ENCODE data around the gene TBC1D25.
"Not testable (repeated sequence)": the region's sequence is repeated elsewhere in the genome, so short reads cannot be mapped to it uniquely, and the experiment has no call there.

The TBC1D25 gene

DNA sequence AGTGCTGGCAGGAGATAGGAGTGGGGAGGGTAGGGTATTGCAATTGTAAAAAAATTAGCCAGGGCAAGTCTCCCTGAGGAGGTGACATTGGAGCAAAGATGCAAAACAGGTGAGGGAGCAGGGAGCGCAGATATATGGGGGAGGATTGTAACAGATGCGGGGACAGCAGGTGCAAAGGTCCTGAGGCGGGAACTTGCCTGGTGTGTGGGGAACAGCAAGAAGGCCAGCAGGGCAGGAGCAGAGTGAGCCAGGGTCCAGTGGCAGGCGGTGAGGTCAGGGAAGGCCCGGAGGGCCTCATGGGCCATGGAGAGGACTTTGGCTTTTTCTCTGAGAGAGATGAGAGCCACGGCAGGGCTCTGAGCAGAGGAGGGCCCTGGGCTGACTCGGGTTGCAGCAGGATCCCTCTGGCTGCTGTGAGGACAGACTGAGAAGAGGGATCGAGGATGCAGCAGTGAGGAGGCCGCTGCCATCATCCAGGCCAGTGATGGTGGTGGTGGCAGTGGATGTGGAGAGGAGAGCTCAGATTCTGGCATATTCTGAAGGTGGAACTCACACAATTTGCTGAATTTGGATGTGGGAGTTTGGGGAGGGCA is 24.6 kb upstream of the TBC1D25 start:
- H3K27me3 ChIP-seq (ENCODE audit: control insufficient read depth, insufficient read depth, low read length): no peaks in the 10 kb centered on the region
- H2AFZ ChIP-seq: no peak overlapping the region
- H3K4me1 ChIP-seq: no peaks in the 10 kb centered on the region
- TF ChIP-seq CTCF (IDR thresholded peaks at IDR 0.05): no peak
- no peaks in the 10 kb centered on the region for H3K9me3 ChIP-seq (ENCODE audit: control insufficient read depth, low read length)
- no peak overlapping the region for H3K4me2 ChIP-seq (ENCODE audit: low read length)
- H3K36me3 ChIP-seq (ENCODE audit: control insufficient read depth, insufficient read depth, low read length): no peaks in the 10 kb centered on the region
- no peak overlapping the region for H3K9ac ChIP-seq
- H3K79me2 ChIP-seq: no peaks in the 10 kb centered on the region
- no peak overlapping the region for H3K27ac ChIP-seq
- H3K4me3 ChIP-seq (ENCODE audit: low read depth, low read length): no peak overlapping the region

DNA sequence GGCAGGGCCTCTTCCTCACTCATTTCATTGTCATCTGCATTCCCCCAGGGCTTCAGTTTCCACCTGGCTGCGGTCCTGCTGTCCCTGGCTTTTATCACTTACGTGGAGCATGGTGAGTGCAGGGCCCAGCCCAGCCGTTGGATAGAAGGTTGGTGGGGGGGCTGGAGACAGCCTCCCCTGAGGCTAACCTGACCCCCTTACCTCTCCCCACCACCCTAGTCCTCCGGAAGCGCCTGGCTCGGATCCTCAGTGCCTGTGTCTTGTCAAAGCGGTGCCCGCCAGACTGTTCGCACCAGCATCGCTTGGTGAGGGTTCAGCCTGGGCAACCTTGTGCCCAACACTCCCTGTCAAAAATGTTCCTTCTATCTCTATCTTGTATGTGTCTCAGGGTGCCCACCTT is 23.7 kb upstream of the TBC1D25 start:
- H3K4me2 ChIP-seq (ENCODE audit: low read length): no peak overlapping the region
- no peak overlapping the region for H2AFZ ChIP-seq
- no peaks in the 10 kb centered on the region for H3K36me3 ChIP-seq (ENCODE audit: control insufficient read depth, insufficient read depth, low read length)
- no peaks in the 10 kb centered on the region for H3K4me1 ChIP-seq
- H3K27me3 ChIP-seq (ENCODE audit: control insufficient read depth, insufficient read depth, low read length): no peaks in the 10 kb centered on the region
- no peak overlapping the region for H3K9ac ChIP-seq
- TF ChIP-seq CTCF (IDR thresholded peaks at IDR 0.05): no peak
- H3K27ac ChIP-seq: no peak overlapping the region
- no peaks in the 10 kb centered on the region for H3K79me2 ChIP-seq
- H3K4me3 ChIP-seq (ENCODE audit: low read depth, low read length): no peak overlapping the region
- no peaks in the 10 kb centered on the region for H3K9me3 ChIP-seq (ENCODE audit: control insufficient read depth, low read length)

DNA sequence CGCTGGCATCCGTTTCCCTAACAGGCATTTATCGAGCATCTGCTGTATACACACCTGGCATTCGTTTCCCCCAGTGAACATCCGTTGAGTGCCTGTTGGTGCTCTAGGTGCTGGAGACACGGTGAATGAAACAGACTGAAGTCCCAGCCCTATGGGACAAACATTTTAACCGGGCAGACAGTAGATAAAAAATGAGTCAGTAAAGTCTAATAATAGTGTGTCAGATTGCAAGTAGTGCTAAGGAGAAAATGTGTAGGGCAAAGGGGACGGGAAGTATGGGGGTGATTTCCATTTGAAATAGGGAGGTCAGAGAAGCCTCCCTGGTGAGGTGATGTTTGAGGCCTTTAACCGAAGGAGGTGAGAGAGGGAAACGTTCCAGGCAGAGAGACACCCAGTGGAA is 23.2 kb upstream of the TBC1D25 start:
- Histone ChIP-seq H3K36me3 (ENCODE audit: control insufficient read depth, insufficient read depth, low read length) (no peaks in the 10 kb centered on the region), H3K9ac (no peak overlapping the region), H3K79me2 (no peaks in the 10 kb centered on the region), H3K27me3 (ENCODE audit: control insufficient read depth, insufficient read depth, low read length) (no peaks in the 10 kb centered on the region), H3K4me3 (ENCODE audit: low read depth, low read length) (no peak overlapping the region), H3K9me3 (ENCODE audit: control insufficient read depth, low read length) (no peaks in the 10 kb centered on the region), H3K4me2 (ENCODE audit: low read length) (no peak overlapping the region), H3K27ac (no peak overlapping the region), H3K4me1 (peaks cover 2% of the 10 kb centered on the region), H2AFZ (no peak overlapping the region)
- TF ChIP-seq CTCF (IDR thresholded peaks at IDR 0.05): no peak

DNA sequence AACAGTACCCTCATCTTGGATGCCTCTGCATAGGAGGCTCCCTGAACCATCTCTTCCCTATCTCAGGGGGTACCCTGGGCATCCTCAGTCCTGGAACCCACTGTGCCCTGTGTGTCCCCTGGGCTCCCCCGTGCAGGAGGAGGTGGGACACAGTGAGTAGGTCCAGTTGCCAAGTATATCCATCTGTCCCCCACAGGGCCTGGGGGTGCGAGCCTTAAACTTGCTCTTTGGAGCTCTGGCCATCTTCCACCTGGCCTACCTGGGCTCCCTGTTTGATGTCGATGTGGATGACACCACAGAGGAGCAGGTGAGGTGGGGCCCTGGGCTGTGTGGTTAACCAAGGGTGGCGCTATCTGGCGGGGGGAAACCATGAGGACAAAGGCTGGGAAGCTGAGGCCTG is 22.5 kb upstream of the TBC1D25 start:
- no peak for TF ChIP-seq CTCF (IDR thresholded peaks at IDR 0.05)
- H3K27ac ChIP-seq: no peak overlapping the region

DNA sequence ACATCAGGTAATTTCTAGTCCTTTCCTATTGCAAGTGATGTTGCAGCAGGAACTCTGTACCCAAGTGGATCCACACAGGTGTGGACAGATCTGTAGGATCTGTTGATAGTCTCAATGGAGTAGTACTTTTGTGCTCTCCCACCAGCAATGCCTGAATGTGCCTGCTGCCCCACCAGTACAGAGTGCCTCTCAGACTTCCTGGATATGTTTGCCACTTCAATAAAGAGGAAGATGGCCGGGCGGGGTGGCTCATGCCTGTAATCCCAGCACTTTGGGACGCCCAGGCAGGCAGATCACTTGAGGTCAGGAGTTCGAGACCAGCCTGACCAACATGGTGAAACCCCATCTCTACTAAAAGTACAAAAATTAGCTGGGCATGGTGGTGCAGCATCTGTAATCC is 20.0 kb upstream of the TBC1D25 start:
- H3K27me3 ChIP-seq (ENCODE audit: control insufficient read depth, insufficient read depth, low read length); H3K27ac ChIP-seq; H2AFZ ChIP-seq; H3K4me1 ChIP-seq; H3K9ac ChIP-seq; H3K36me3 ChIP-seq (ENCODE audit: control insufficient read depth, insufficient read depth, low read length); H3K79me2 ChIP-seq; H3K4me2 ChIP-seq (ENCODE audit: low read length); H3K4me3 ChIP-seq (ENCODE audit: low read depth, low read length); H3K9me3 ChIP-seq (ENCODE audit: control insufficient read depth, low read length): not testable (repeated sequence)

More for the DNA sequence above, 22.5 kb upstream of the TBC1D25 start:
- no peak overlapping the region for H2AFZ ChIP-seq
- H3K4me2 ChIP-seq (ENCODE audit: low read length): no peak overlapping the region
- peaks cover 2% of the 10 kb centered on the region for H3K4me1 ChIP-seq
- no peaks in the 10 kb centered on the region for H3K36me3 ChIP-seq (ENCODE audit: control insufficient read depth, insufficient read depth, low read length)
- H3K9me3 ChIP-seq (ENCODE audit: control insufficient read depth, low read length): no peaks in the 10 kb centered on the region
- no peaks in the 10 kb centered on the region for H3K79me2 ChIP-seq
- no peak overlapping the region for H3K9ac ChIP-seq
- H3K27me3 ChIP-seq (ENCODE audit: control insufficient read depth, insufficient read depth, low read length): no peaks in the 10 kb centered on the region
- H3K4me3 ChIP-seq (ENCODE audit: low read depth, low read length): no peak overlapping the region
